ENCODE measurements around the gene SHB. TPM values are rescaled to one million over a fixed set of nuclear protein-coding genes. Genes with fewer than 3 reads are reported as not detected.

The SHB gene
- total RNA-seq, 2 donors from 2014 or later, result 25.2 to 29.3 TPM

GRCh38 chr9:38026840-38027527 lies 42.0 kb downstream of the SHB start:
- peak overlapping the region; percentile 26 to 70 (median 66) for H3K27ac ChIP-seq
- intact Hi-C loops (cut with DNase I), result no loop called here

GRCh38 chr9:38026021-38026809 lies 42.8 kb downstream of the SHB start:
- WGBS, 2 donors, result 59 to 68% methylated on average over 18 of the region's 18 CpGs
- no peak for TF ChIP-seq POLR2A (IDR thresholded peaks at IDR 0.05)
- no peak for TF ChIP-seq CTCF (IDR thresholded peaks at IDR 0.05)
- DNase-seq (peak in 1 of 4 donors; percentile 45), ATAC-seq (peak; percentile 31)
- Histone ChIP-seq H3K4me3 (no peak overlapping the region), H3K36me3 (replicated peaks in 1 of 2; ENCODE audit: insufficient read depth in 1 of 2, low read depth in 2 of 2) (no peaks in the 10 kb centered on the region), H3K27me3 (no peaks in the 10 kb centered on the region), H3K9me3 (no peaks in the 10 kb centered on the region), H3K4me1 (peaks cover 64% of the 10 kb centered on the region), H3K27ac (peak overlapping the region; percentile 26 to 70 (median 66))
- intact Hi-C loops (cut with DNase I), result no loop called here

More at GRCh38 chr9:38026840-38027527, 42.0 kb downstream of the SHB start:
- H3K4me3 ChIP-seq, result no peak overlapping the region
- no peak for DNase-seq
- TF ChIP-seq POLR2A (IDR thresholded peaks at IDR 0.05) (no peak), CTCF (IDR thresholded peaks at IDR 0.05) (no peak)
- no peaks in the 10 kb centered on the region for H3K27me3 ChIP-seq
- peak; percentile 33 for ATAC-seq
- H3K9me3 ChIP-seq, result no peaks in the 10 kb centered on the region
- 72 to 78% methylated on average over 5 to 6 of the region's 6 CpGs for WGBS, 2 donors
- no peaks in the 10 kb centered on the region for H3K36me3 ChIP-seq (replicated peaks in 1 of 2; ENCODE audit: insufficient read depth in 1 of 2, low read depth in 2 of 2)
- peaks cover 71% of the 10 kb centered on the region for H3K4me1 ChIP-seq

- H3K4me1 ChIP-seq, result peaks cover 72% of the 10 kb centered on the region
- no peak for TF ChIP-seq POLR2A (IDR thresholded peaks at IDR 0.05)
- no peak for TF ChIP-seq CTCF (IDR thresholded peaks at IDR 0.05)
- WGBS, 2 donors, result 81% methylated on average over 8 of the region's 8 CpGs
These were observed 43.9 kb downstream of the SHB start for GRCh38 chr9:38025166-38025565.

GRCh38 chr9:38024036-38024681 lies 44.9 kb downstream of the SHB start:
- H3K4me3 ChIP-seq, result no peak overlapping the region
- ATAC-seq (no peak), DNase-seq (no peak)
- H3K9me3 ChIP-seq, result no peaks in the 10 kb centered on the region
- TF ChIP-seq POLR2A (IDR thresholded peaks at IDR 0.05) (no peak), CTCF (IDR thresholded peaks at IDR 0.05) (no peak)
- intact Hi-C loops (cut with DNase I), result no loop called here
- no peaks in the 10 kb centered on the region for H3K27me3 ChIP-seq
- peaks cover 82% of the 10 kb centered on the region for H3K4me1 ChIP-seq
- WGBS, 2 donors, result 41 to 57% methylated on average over 7 of the region's 7 CpGs
- no peaks in the 10 kb centered on the region for H3K36me3 ChIP-seq (replicated peaks in 1 of 2; ENCODE audit: insufficient read depth in 1 of 2, low read depth in 2 of 2)
- H3K27ac ChIP-seq, result peak overlapping the region; percentile 61 to 70 (median 64)

More at GRCh38 chr9:38025166-38025565, 43.9 kb downstream of the SHB start:
- H3K4me3 ChIP-seq, result no peak overlapping the region
- H3K9me3 ChIP-seq, result no peaks in the 10 kb centered on the region
- no peaks in the 10 kb centered on the region for H3K36me3 ChIP-seq (replicated peaks in 1 of 2; ENCODE audit: insufficient read depth in 1 of 2, low read depth in 2 of 2)
- no peaks in the 10 kb centered on the region for H3K27me3 ChIP-seq
- ATAC-seq, result no peak
- no peak for DNase-seq
- intact Hi-C loops (cut with DNase I), result no loop called here
- peak overlapping the region; percentile 13 to 70 (median 66) for H3K27ac ChIP-seq

Data from body of pancreas (tissue), 4 donors.